Embryonic facial prominence (tissue), 1 donor: ENCODE measurements around the gene MBLAC2.

Experiments
- DNase-seq: peaks from one replicate; pipeline ENCODE4 v3.0.0-alpha.2; 2016; ENCODE audit errors: extremely low spot score

Gene MBLAC2

DNA sequence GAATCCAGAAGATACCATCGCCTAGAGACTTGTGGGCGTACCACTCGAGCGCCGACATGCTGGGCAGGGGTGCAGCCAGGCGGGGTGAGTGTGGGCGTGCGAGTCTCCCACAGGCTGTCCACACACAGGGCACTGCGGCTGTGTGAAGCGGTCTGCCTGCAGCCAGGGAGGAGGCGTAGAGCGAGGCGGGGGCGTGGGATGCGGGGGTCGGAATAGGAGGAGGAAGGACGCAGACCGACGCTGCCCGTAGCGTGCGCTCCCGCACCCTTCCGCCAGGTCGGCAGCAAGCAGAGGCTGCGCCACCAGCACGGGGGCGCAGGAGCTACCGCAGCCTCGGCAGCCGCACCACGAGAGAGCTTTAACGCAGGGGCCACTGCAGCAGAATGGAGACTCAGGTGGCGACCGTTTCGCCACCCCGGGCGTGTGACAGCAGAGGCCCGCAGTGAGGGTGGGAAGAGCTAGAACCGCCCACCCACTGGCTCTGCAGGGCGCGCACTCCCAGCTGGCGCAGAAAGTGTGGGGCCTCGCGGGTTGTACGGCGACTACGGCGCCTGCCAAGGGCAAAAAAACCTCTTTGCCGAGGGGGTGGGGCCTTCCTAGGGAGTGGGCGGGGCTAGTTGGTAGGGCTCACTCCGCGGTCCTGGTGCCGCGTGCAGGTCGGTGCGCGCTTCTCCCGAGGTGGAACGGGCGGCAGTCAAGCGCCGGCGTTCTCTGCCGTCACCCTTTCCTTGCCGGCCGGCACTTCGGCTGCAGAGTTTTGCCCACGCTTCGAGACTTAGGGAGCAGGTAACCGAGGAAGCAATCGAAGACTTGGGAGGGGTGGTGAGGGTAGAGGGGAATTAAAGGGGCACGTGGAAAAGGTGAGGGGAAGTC, at the start of gene MBLAC2, which contains the start of gene POLR3G:
Gene MBLAC2 (minus strand): TSS at position 537 of the 873 bp plus-strand sequence. CDS start 479 bp downstream, at position 58.
Gene POLR3G (plus strand): TSS at position 630 of the 873 bp plus-strand sequence. CDS start 10,704 bp downstream, outside the sequence.
- peak; percentile 84 for DNase-seq

DNA sequence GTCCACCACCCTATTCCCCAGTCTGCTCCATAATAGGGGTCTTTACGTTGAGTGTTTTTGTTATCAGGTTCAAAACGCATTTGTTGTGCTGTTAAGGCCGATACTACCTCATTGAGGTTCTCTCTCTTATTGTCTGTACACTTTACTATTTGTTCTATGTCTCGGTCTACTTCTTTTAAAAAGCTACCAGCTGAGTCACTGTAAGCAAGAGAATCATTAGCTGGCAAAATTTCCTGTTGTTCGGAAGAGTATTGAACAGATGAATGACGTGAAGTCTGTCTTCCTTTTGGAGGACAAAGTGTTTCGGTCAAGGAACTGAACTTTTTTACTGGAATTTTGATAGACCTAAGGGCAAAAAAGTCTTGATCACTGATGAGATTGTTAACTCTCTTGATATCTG, 44.5 kb upstream of the MBLAC2 start:
- no peak for DNase-seq

DNA sequence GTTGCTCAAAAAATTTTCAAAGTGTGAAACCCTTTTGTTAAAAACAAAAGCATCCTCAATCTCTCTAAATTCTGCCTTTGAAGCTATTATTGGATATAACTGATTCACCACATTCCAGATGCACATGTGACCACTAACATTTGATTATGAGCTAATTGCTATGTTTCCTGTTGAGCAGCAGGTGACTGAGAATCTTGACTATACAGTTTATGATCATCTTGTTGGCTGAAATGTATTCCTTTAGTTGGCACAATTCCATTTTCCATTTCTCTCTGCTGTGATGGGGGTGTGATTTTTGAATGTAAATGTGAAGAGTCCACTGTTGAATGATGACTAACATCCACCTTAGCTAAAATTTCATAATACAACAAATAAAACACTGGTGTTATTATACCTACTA, 44.1 kb upstream of the MBLAC2 start:
- no peak for DNase-seq

DNA sequence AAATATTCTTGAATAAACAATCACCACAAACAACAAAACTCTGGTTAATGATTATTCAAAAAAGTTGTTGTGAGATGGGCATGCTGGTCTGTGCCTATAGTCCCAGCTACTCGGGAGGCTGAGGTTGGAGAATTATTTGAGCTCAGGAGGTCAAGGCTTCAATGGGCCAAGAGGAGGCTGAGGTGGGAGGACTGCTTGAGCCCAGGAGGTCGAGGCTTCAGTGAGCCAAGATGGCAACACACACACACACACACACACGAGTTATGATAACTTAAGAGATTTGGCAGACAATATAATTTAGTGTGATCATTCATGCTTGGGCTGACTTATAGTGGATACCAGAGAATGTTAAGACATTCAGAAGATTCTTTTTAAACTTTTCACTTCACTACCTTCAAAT, 39.9 kb upstream of the MBLAC2 start:
- DNase-seq: no peak

DNA sequence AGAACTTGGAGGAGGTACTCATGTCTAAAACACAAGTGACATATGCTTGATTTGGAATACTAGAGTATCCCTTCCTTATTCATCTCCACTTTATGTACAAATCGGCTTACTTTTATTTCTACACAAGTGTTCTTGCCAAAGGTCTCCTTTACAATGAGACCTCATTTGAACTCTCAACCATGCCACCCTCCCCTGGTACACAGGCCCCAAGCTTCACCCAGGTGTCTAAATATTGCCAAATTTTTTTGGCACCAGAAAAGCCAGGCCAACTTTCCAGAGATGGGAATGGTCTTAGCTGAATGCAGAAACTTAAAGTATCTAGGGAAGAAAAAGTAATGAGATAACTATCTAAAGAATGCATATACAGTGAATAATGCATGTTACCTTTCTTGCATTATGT, 35.9 kb upstream of the MBLAC2 start:
- no peak for DNase-seq

DNA sequence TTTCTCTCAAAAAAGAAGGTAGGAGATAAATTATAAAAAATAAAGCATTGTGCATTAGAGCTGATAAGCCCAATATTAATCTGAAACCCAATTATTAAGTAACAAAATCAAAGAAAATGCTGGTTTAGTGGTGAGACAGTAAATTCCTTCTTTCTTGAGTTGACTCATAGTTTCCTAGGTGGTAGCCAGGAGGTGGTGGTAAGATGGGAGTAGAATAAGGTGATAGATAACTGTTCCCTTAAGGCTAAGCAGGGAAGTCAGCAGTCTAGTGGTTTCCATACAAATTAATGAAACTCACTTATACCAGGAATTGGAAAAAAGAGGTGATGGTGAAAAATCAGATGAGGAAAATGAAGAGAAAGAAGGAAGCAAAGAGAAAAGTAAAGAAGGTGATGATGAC, 31.6 kb upstream of the MBLAC2 start:
- DNase-seq: no peak

DNA sequence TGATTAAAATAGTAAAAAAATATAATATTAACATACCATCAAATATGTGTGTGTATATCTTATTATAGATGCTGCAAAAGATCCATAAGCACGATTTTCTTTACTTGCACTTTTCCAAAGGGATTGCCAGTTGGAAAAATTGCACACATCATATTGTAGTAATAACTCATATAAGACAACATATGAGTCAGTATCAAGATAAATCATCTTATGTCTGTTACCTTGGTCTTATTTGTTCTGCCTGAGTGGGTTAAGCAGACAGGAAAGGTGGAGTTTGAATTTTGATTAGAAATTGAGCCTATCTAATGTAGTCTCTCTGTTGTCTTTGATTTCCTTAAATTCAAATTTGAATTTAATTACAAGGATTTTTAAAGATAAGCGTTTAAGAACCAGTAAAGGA, 30.2 kb upstream of the MBLAC2 start:
- no peak for DNase-seq

DNA sequence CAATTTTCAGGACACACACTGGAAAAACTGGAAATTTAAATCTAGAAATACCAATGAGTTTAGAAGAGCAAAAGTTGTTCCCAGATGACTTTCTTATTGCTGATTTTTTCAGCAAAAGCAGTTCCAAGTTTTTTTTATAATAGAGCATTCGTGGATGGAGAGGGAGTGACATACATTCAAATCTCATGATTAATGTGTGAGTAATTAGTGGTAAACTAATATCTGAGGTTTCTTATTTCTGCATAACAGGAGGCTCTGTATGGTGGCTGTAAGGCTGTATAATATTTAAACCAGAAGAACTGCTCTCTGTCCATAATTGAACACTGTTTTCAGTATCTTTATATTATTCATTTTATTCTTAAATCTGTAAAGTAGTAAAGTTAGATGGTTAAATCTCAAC, 29.0 kb upstream of the MBLAC2 start:
- no peak for DNase-seq

DNA sequence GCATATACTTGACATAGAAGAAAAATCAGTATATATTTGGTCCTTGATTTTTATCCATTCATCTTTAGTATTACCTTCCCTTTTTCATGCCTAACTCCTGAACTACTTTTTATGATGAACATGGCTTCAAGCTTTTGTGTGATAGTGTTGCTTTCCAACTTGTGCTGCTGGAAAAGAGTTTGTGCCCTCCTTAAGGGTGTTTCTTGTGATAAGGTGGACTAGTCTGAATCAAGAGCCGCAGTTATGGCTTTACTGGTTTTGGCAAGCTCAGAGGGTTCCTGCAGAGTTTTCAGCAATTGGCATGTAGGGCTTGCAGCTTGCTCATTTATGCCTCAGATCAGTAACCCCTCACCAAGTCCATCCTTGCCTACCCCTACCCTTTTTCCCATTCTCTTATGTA, 20.6 kb upstream of the MBLAC2 start:
- DNase-seq: no peak

DNA sequence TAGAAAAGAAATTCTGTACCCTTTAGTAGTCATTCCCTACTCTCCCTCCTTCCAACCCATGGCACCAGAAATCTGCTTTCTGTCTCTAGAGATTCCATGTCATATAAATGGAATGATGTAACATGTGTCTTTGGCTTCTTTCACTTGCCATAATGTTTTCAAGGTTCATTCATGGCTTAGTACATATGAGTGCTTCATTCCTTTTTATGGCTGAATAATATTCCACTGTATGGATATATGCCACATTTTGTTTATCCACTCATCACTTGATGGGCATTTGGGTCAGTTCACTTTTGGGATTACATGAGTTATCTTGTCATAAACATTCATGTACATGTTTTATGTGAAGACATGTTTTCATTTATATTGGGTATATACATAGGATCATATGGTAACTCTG, 19.5 kb upstream of the MBLAC2 start:
- no peak for DNase-seq

DNA sequence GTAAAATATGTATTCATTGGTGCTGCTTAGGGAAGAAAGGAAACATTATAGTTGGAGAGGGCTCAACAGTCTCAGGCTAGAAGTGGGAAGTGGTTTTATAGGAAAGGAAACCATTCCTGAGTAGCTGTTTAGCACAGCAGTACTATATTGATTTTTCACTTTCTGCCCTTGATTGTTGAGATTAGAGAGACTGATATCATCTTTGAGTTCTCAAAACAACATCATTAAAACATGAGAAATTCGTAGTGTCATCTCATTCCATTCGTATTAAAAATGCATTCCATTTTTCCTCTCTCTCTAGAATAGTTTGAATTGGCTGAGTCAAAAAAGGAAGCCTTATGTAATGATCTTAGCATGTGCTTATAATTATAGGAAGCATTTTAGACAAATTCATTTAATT, 14.2 kb upstream of the MBLAC2 start:
- DNase-seq: no peak

DNA sequence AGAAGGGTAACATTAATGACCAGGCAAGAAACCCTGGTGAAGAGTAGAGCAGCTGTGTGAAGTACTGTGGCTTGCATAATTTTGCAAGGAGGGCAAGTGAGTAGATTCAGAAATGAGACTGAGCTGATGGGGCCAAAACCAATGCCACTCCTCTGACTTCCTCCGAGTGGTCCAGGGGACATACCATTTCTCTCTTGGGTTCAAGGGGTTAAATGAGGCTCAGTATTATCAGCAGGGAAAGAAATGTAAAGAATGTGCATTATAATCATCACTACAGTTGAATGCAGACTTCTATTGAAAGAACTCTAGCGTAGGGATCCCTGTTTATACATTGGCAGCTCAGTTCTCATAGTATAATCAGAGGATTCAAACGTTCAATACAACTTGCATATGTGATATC, 10.0 kb upstream of the MBLAC2 start:
- DNase-seq: no peak

DNA sequence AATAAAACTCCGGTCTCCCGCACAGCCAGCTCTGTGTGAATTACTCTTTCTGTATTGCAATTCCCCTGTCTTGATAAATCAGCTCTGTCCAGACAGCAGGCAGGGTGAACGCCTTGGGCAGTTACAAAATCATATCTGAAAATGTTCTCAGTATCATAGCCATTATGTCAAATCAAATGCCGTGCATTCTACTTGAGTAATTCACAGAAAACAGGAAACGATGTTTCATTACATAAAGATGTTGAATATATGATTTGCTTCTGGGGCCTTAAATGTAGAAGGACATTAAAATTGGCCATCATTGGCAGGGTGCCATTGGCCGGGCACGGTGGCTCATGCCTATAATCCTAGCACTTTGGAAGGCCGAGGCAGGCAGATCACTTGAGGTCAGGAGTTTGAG, 8.6 kb upstream of the MBLAC2 start:
- no peak for DNase-seq

DNA sequence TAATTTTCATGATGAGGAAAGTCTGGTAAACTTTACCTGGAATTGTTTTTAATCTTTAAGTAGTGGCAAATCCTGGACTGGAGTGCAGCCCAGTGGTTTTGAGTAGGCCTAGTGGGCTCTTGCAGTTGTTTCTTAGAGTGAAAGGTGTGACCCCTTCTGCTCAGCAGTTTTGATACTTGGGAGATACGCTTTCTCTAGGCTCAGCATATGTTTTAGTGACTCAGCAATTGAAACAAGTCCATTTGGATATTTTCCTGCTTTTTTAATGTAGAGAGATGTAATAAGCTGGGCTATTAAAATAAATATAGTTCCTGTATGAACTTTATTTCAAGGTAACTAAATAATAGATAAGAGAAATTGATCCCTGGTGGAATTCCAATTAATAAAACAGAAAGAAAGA, 6.1 kb upstream of the MBLAC2 start:
- DNase-seq: no peak

DNA sequence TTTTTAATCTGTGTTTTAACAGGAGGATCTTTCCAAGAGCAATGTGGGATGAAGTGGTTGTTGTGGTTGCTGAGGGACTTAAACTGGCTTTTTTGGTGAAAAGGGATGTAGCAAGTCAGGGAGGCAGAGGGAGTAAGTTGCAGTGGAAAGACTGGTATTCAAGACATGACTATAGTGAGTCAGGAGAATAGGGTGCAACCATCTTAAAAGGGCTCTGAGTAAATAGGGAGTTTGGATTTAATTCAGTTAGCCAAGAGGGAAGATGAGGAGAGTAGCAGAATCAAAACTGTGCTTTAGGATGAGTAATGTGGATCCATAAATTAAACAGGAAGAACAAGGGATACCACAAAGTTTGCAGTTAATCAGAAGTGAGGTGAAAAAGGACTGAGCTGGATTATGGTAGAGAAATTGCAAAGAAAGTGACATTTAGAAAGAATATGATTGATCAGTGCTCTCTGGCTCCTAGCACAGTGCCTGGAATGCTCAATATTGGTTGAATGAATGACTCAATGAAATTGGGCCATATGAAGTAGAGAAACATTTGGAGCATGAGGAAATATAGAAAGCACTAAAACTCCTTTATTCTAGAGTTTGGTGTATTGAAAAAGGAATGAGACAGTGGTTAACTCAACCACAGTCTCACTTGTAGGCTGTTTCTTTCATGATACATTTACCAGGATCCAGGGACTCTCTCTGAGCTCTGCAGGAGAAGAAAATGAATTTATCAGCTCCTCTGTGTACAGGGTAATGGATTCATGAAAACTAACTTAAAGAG, 5.2 kb upstream of the MBLAC2 start:
- DNase-seq: no peak

DNA sequence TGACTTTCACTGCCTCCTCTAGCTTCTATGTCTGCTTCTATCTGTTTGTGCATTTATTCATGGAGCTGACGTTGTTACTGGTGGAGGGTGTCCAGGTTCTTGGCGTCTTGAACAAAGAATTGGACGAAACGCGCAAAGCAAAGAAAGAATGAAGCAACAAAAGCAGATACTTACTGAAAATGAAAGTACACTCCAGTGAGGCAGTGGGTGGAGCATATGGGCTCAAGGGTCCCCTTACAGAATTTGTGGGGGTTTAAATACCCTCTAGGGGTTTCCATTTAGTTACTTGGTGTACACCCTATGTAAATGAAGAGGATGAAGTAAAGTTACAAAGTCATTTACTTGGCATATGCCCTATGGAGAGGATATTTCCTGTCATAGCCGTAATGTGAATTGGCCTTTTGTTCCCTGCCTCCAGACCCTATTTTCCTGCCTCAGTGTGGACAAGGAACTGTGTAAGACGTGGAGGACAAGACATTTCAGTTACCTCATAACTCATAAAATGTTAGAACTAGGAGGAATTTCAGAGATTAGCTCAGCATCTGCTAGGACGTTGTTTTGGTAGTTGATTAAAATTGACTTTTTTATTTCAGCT, 3.1 kb upstream of the MBLAC2 start:
- no peak for DNase-seq

DNA sequence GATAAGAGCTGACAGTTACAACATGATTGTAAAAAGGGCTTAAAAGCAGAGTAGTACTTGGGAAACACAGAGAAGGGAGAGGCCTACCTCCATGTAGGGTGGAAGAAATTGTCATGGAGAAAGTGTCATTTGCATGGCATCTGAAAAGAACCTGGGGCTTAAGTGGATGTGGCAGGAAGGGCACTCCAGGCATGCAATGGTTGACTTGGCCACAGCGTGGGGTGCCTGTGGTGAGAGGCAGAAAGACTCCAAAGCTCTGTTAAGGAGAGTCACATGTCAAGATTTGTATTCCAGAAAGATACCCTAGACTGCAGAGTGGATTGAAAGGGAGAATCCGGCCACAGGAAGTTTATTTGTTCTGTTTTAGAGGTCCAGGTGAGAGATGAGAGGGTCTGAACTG, 2.5 kb upstream of the MBLAC2 start:
- no peak for DNase-seq

DNA sequence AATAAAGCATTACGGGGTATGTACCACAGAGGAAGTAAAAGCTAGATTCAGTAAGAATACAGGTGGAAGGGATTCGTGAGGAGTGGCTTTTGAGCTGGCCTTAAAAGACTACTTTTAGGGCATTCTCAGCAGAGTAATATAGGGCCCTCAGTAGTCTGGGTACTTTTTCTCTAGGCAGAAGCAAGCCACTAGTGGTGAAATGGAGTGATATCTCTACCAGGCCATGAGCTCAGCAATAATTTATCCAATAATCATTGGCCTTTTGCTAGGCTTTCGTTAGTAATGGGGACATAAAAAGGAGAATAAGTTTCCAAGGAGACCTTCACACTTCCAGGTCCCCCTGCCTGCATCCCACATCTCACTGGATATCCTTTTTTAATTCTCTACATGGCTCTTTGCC, 1.8 kb upstream of the MBLAC2 start:
- DNase-seq: no peak

DNA sequence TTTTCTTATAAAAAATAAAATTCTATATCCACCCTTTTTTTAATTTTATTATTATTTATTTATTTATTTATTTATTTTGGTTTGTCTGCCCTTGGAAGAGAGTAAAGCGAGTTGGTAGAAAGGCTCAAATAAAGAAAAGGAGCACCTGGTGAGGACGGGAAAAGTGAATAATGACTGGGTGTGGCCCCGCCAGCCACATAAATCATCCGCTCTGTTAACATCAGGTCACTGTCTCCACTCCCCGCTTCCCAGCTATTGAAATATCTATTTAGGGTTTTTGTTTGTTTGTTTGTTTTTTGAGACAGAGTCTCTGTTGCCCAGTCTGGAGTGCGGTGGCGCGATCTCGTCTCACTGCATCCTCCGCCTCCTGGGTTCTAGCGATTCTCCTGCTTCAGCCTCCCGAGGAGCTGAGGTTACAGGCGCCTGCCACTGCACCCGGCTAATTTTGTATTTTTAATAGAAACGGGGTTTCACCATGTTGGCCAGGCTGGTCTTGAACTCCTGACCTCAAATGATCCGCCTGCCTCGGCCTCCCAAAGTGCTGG, 937 bp upstream of the MBLAC2 start:
- DNase-seq: no peak

DNA sequence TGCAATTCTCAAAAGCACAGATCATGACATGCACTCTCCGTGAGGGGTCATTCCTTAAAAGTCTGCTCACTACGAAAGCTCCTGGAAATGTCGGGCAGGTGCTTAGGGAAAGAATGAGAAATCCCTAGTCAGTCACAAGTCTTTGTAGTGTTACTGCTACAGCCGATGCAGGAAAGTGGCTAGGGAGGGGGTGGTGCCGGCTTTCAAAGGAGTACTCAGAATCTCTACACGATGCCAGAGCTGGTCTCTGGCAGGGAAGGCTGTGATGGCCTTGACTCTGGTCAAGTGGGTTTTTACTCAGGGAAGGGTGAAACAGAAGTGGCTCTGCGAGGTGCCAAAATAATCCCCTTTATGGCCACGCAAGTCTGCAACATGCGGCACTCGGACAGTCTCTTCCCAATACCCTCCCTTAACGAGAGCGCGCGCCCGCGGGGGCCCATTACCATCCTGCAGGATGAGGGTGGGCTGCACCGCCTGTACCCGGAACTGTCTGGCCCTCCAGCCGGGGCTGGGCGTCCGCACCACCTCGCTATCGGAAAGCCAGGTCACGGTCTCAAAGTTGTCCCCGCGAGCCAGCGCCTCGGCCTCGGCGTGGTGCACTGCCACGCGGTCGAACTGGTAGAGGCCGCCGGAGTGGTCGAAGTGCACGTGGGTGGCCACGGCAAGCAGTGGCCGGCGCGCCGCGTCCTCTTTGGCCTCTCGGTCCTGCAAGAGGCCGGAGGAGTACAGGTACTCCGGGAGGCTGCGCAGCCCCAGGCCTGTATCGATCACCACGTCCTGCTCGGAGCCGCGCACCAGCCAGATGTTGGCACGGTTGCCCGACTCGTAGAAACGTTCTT, 956 bp downstream of the MBLAC2 start:
- no peak for DNase-seq

DNA sequence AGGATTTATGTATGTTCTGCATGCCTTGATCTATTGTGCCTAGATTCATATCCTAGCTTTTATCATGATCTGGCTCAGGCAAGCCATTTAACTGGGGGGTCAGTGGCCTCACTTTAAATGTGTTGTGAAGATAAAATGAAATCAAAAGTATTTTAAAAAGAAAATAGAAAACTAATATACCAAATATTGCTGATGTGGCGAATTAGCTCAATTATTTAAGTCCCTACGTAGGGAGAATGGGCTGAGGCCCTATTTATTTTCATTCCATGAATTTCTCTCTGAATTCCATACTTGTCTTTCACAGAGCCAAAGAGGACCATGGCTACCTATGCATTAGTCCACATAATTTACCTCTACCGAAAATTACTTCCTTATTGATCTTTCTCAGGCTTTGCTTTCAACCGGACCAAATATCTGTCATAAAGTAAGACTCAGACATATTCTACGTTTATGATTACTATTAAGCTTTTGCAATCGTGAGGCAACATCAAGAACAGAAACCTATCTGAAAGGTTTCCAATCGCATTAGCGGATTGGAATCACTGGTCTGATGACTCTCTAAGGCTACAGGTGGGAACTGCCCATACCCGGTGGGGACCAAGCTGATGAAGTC, 1.7 kb downstream of the MBLAC2 start:
- no peak for DNase-seq
